Fibroblast of mammary gland (primary cell): ENCODE results near the gene METTL23.

ENCODE experiments used
- DNase-seq: peaks from one replicate; pipeline ENCODE4 v3.0.0-alpha.2; 2010; ENCODE audit warnings: low read depth
- H3K4me3 ChIP-seq: 2 replicates; pipeline ENCODE4 v1.5.1; 2011; ENCODE audit warnings: low read depth, mild to moderate bottlenecking, low read length, moderate library complexity; ENCODE audit not compliant: control insufficient read depth
- CTCF ChIP-seq: conservative IDR thresholded peaks from 2 replicates; pipeline ENCODE4 v1.5.1; 2011; ENCODE audit warnings: low read depth, low read length, inconsistent platforms; ENCODE audit not compliant: control insufficient read depth, insufficient read depth

METTL23 gene

GRCh38 chr17:76747716-76748363, 21.2 kb downstream of the METTL23 start:
- H3K4me3 ChIP-seq: no peak overlapping the region
- no peak for TF ChIP-seq CTCF
- DNase-seq: no peak

GRCh38 chr17:76748657-76749056, 22.0 kb downstream of the METTL23 start:
- no peak for TF ChIP-seq CTCF
- H3K4me3 ChIP-seq: no peak overlapping the region
- no peak for DNase-seq

GRCh38 chr17:76751416-76751993, 24.9 kb downstream of the METTL23 start:
- DNase-seq: no peak
- TF ChIP-seq CTCF: no peak
- no peak overlapping the region for H3K4me3 ChIP-seq

GRCh38 chr17:76752006-76752405, 25.4 kb downstream of the METTL23 start:
- DNase-seq: no peak
- H3K4me3 ChIP-seq: no peak overlapping the region
- TF ChIP-seq CTCF: no peak

- DNase-seq: no peak
- no peak overlapping the region for H3K4me3 ChIP-seq
Observed at GRCh38 chr17:76753061-76753961, 26.7 kb downstream of the METTL23 start.

GRCh38 chr17:76755285-76755684, 28.6 kb downstream of the METTL23 start:
- H3K4me3 ChIP-seq: no peak overlapping the region
- no peak for DNase-seq
- no peak for TF ChIP-seq CTCF

More at GRCh38 chr17:76753061-76753961, 26.7 kb downstream of the METTL23 start:
- no peak for TF ChIP-seq CTCF
